ENCODE data around the gene SKIDA1.

- TF ChIP-seq, protein P1, sequence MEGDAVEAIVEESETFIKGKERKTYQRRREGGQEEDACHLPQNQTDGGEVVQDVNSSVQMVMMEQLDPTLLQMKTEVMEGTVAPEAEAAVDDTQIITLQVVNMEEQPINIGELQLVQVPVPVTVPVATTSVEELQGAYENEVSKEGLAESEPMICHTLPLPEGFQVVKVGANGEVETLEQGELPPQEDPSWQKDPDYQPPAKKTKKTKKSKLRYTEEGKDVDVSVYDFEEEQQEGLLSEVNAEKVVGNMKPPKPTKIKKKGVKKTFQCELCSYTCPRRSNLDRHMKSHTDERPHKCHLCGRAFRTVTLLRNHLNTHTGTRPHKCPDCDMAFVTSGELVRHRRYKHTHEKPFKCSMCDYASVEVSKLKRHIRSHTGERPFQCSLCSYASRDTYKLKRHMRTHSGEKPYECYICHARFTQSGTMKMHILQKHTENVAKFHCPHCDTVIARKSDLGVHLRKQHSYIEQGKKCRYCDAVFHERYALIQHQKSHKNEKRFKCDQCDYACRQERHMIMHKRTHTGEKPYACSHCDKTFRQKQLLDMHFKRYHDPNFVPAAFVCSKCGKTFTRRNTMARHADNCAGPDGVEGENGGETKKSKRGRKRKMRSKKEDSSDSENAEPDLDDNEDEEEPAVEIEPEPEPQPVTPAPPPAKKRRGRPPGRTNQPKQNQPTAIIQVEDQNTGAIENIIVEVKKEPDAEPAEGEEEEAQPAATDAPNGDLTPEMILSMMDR (IDR thresholded peaks at IDR 0.05; ENCODE audit: low read depth, low read length, missing input control): no peak
- TF ChIP-seq YY1 (IDR thresholded peaks at IDR 0.05) (no peak), RXRA (IDR thresholded peaks at IDR 0.05) (no peak)
- TF ChIP-seq, protein P2, sequence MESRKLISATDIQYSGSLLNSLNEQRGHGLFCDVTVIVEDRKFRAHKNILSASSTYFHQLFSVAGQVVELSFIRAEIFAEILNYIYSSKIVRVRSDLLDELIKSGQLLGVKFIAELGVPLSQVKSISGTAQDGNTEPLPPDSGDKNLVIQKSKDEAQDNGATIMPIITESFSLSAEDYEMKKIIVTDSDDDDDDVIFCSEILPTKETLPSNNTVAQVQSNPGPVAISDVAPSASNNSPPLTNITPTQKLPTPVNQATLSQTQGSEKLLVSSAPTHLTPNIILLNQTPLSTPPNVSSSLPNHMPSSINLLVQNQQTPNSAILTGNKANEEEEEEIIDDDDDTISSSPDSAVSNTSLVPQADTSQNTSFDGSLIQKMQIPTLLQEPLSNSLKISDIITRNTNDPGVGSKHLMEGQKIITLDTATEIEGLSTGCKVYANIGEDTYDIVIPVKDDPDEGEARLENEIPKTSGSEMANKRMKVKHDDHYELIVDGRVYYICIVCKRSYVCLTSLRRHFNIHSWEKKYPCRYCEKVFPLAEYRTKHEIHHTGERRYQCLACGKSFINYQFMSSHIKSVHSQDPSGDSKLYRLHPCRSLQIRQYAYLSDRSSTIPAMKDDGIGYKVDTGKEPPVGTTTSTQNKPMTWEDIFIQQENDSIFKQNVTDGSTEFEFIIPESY (IDR thresholded peaks at IDR 0.05): no peak
Observed at GRCh38 chr10:21515361-21516241, 9.9 kb downstream of the SKIDA1 start.

Data from liver (tissue), 3 donors.